ENCODE data around the gene CNPPD1. TPM values are rescaled to one million over a fixed set of nuclear protein-coding genes. Genes with fewer than 3 reads are reported as not detected.

Gene CNPPD1
- total RNA-seq, 4 donors from 2014 or later, result 14.0 to 94.0 (median 77.4) TPM

- Histone ChIP-seq H3K27ac (peak overlapping the region in 2 of 4 donors; percentile 0 to 64), H3K9me3 (no peaks in the 10 kb centered on the region), H3K4me1 (peaks cover 0 to 24% (median 10%) of the 10 kb centered on the region in 4 donors), H3K4me3 (no peak overlapping the region), H3K36me3 (peaks cover 0 to 34% (median 0%) of the 10 kb centered on the region in 3 donors), H3K27me3 (no peaks in the 10 kb centered on the region)
- DNase-seq, result peak in 1 of 3 donors; percentile 40
- no peak for TF ChIP-seq POLR2A (IDR thresholded peaks at IDR 0.05)
- TF ChIP-seq CTCF (IDR thresholded peaks at IDR 0.05), result no peak
Measured at GRCh38 chr2:219210196-219210885, 33.6 kb upstream of the CNPPD1 start.

DNA sequence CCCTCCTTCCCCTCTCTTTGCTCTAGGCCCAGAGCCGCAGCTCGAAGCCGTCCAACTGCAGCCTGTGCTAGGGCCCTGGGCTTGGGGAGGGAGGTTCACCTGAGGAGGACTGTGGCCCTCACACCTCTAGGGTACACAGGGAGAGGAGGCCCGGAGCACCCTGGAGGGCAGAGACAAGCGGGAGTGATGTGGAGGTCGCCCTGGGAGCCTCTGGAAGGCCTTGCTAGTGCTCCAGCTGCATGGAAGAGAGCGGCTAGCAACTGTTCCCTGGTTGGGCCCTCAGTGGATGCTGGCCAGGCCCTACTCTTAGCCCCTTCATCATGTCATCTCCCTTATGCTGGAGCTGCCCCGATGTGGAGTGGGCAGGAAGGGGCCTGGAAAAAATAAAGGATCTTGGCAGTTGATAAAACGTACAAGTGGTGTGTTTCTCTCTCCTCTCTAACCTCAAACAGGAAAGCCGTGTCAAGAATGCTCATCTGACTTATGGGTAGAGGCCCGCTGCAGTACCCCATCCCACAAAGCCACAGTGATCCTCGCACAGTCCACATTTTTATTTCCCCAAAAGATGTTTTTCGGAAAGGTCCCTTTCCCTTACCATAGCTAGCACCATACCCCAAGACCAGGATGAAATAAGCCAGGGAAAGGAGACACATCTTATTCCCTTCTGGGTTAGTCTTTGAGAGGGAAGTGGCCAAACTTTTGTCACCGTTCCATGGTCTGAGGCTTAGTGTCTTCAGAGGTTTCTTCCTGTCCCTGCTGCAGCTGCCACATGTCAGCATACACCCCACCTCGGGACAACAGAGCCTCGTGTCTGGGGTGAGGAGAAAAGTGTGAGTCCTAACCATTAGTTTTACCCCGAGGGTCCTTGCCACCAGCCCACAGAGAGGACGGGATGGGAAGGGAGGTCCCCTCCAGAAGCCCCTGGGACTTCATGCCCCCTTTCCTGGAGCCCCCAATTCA is 32.8 kb upstream of the CNPPD1 start:
- Histone ChIP-seq H3K9me3 (no peaks in the 10 kb centered on the region), H3K27ac (peak overlapping the region in 2 of 4 donors; percentile 11 to 64), H3K27me3 (no peaks in the 10 kb centered on the region), H3K4me3 (no peak overlapping the region), H3K36me3 (peaks cover 0 to 34% (median 0%) of the 10 kb centered on the region in 3 donors), H3K4me1 (peaks cover 0 to 24% (median 10%) of the 10 kb centered on the region in 4 donors)
- no peak for TF ChIP-seq CTCF (IDR thresholded peaks at IDR 0.05)
- no peak for TF ChIP-seq POLR2A (IDR thresholded peaks at IDR 0.05)
- peak in 1 of 3 donors; percentile 47 for DNase-seq

DNA sequence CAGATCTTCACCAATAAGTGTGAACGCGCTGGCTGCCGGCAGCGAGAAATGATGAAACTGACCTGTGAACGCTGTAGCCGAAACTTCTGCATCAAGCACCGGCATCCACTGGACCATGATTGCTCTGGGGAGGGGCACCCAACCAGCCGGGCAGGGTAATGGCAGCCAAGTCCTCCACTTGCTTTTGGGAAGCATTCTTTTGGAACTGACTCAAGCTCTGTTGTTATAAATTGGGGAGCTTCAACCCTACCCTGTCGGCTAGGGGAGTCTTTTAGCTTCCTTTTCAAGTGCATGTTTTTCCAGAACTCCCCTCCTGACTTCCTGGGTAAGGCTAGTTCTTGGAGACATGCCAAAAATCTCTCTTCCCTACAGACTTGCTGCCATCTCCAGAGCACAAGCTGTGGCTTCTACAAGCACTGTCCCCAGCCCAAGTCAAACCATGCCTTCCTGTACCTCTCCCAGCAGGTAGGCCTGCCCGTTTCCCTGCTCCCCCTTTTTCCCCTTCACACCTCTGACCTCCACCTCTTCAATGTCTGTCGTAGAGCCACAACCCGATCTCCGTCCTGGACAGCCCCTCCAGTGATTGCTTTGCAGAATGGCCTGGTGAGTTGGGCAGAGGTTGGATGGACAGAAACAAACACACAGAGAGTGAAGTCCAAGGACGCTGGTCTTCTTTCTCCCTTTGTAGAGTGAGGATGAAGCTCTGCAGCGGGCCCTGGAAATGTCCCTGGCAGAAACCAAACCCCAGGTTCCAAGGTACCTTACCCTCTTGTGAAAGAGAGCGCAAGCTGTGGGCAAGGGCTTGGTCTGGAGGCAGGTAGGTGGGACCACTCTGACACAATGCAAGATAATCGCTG is 31.4 kb upstream of the CNPPD1 start:
- no peak for TF ChIP-seq POLR2A (IDR thresholded peaks at IDR 0.05)
- TF ChIP-seq CTCF (IDR thresholded peaks at IDR 0.05), result no peak
- Histone ChIP-seq H3K4me1 (peaks cover 0 to 24% (median 10%) of the 10 kb centered on the region in 4 donors), H3K9me3 (no peaks in the 10 kb centered on the region), H3K36me3 (peaks cover 0 to 26% (median 0%) of the 10 kb centered on the region in 3 donors), H3K27ac (peak overlapping the region; percentile 98 to 99 (median 98)), H3K27me3 (no peaks in the 10 kb centered on the region), H3K4me3 (peak overlapping the region in 1 of 4 donors; percentile 87)
- DNase-seq, result peak in 1 of 3 donors; percentile 40

GRCh38 chr2:219207134-219207883 is 30.6 kb upstream of the CNPPD1 start:
- Histone ChIP-seq H3K36me3 (peaks cover 0 to 26% (median 0%) of the 10 kb centered on the region in 3 donors), H3K9me3 (no peaks in the 10 kb centered on the region), H3K4me1 (peaks cover 0 to 24% (median 10%) of the 10 kb centered on the region in 4 donors), H3K4me3 (peak overlapping the region; percentile 82 to 92 (median 86)), H3K27me3 (no peaks in the 10 kb centered on the region), H3K27ac (peak overlapping the region; percentile 98 to 99 (median 98))
- peak in 1 of 3 donors; percentile 49 for DNase-seq
- no peak for TF ChIP-seq POLR2A (IDR thresholded peaks at IDR 0.05)
- TF ChIP-seq CTCF (IDR thresholded peaks at IDR 0.05), result no peak
